PC-3 (cell line): ENCODE data around the gene GRIN2D.

Experiments
- CTCF ChIP-seq: fragments of 300-600 bp; sonication (generic); conservative IDR thresholded peaks from 2 replicates; pipeline ENCODE4 v1.5.1; 2017; ENCODE audit warnings: antibody characterized with exemption, low read depth, mild to moderate bottlenecking, low read length
- EZH2 ChIP-seq: fragments of 300-600 bp; sonication (generic); IDR thresholded peaks from one replicate; pipeline ENCODE4 v1.6.1; 2017; ENCODE audit warnings: antibody characterized with exemption, mild to moderate bottlenecking, low read length; ENCODE audit not compliant: unreplicated experiment

- peak; percentile 45; the same call in 1 of the 2 replicates for TF ChIP-seq CTCF
- TF ChIP-seq EZH2 = no peak
These were observed 3.0 kb upstream of the GRIN2D start for GRCh38 chr19:48390188-48391099.
